HEK293 (cell line): ENCODE results near the gene AGRN.

Source experiments
- KLF1 ChIP-seq: fragments of 450-650 bp; formaldehyde crosslinking; IDR thresholded peaks from 2 replicates; pipeline ENCODE4 v1.5.1; 2016; ENCODE audit warnings: missing biosample characterization, missing genetic modification characterization
- KLF10 ChIP-seq: fragments of 450-650 bp; IDR thresholded peaks from 2 replicates; pipeline ENCODE4 v1.5.1; 2018; ENCODE audit warnings: missing biosample characterization, mild to moderate bottlenecking, missing genetic modification characterization
- KLF8 ChIP-seq: fragments of 450-650 bp; formaldehyde crosslinking; IDR thresholded peaks from 2 replicates; pipeline ENCODE4 v1.5.1; 2016; ENCODE audit warnings: missing biosample characterization, missing genetic modification characterization
- KLF9 ChIP-seq: fragments of 450-650 bp; formaldehyde crosslinking; IDR thresholded peaks from 2 replicates; pipeline ENCODE4 v1.5.1; 2016; ENCODE audit warnings: missing biosample characterization, missing genetic modification characterization, low read depth
- PRDM1 ChIP-seq: fragments of 450-650 bp; formaldehyde crosslinking; IDR thresholded peaks from 2 replicates; pipeline ENCODE4; 2016; ENCODE audit warnings: missing biosample characterization, missing genetic modification characterization
- SCRT1 ChIP-seq: fragments of 450-650 bp; formaldehyde crosslinking; IDR thresholded peaks from 2 replicates; pipeline ENCODE4 v1.5.1; 2016; ENCODE audit warnings: missing biosample characterization, missing genetic modification characterization, borderline replicate concordance
- TCF7L2 ChIP-seq: IDR thresholded peaks from 2 replicates; pipeline ENCODE4 v1.6.1; 2011; ENCODE audit warnings: low read depth, mild to moderate bottlenecking, inconsistent platforms, low read length, moderate library complexity, borderline replicate concordance
- ZFP3 ChIP-seq: fragments of 450-650 bp; formaldehyde crosslinking; IDR thresholded peaks from 2 replicates; pipeline ENCODE4 v1.5.1; 2016; ENCODE audit warnings: low read depth, missing biosample characterization, missing genetic modification characterization
- ZNF114 ChIP-seq: fragments of 450-650 bp; formaldehyde crosslinking; IDR thresholded peaks from 2 replicates; pipeline ENCODE4 v1.5.0; 2017; ENCODE audit warnings: missing biosample characterization, missing genetic modification characterization
- ZNF138 ChIP-seq: fragments of 450-650 bp; formaldehyde crosslinking; IDR thresholded peaks from 2 replicates; pipeline ENCODE4 v1.5.1; 2016; ENCODE audit warnings: missing biosample characterization, missing genetic modification characterization, borderline replicate concordance
- ZNF184 ChIP-seq: fragments of 450-650 bp; IDR thresholded peaks from 2 replicates; pipeline ENCODE4 v1.5.1; 2018; ENCODE audit warnings: missing biosample characterization, mild to moderate bottlenecking, missing genetic modification characterization
- ZNF19 ChIP-seq: fragments of 450-650 bp; formaldehyde crosslinking; IDR thresholded peaks from 2 replicates; pipeline ENCODE4; 2016; ENCODE audit warnings: missing biosample characterization, missing genetic modification characterization, low read depth
- ZNF202 ChIP-seq: fragments of 450-650 bp; formaldehyde crosslinking; IDR thresholded peaks from 2 replicates; pipeline ENCODE4 v1.5.1; 2016; ENCODE audit warnings: missing biosample characterization, missing genetic modification characterization, borderline replicate concordance
- ZNF214 ChIP-seq: fragments of 450-650 bp; formaldehyde crosslinking; IDR thresholded peaks from 2 replicates; pipeline ENCODE4 v1.5.1; 2017; ENCODE audit warnings: missing biosample characterization, mild to moderate bottlenecking, missing genetic modification characterization, borderline replicate concordance
- ZNF266 ChIP-seq: fragments of 450-650 bp; formaldehyde crosslinking; IDR thresholded peaks from 2 replicates; pipeline ENCODE4 v1.5.1; 2016; ENCODE audit warnings: missing biosample characterization, missing genetic modification characterization, low read depth
- ZNF292 ChIP-seq: fragments of 450-650 bp; formaldehyde crosslinking; IDR thresholded peaks from 2 replicates; pipeline ENCODE4 v1.5.1; 2016; ENCODE audit warnings: low read depth, missing biosample characterization, missing genetic modification characterization, borderline replicate concordance
- ZNF416 ChIP-seq: fragments of 450-650 bp; formaldehyde crosslinking; IDR thresholded peaks from 2 replicates; pipeline ENCODE4 v1.5.1; 2016; ENCODE audit warnings: missing biosample characterization, missing genetic modification characterization
- ZNF521 ChIP-seq: fragments of 450-650 bp; formaldehyde crosslinking; IDR thresholded peaks from 2 replicates; pipeline ENCODE4 v1.5.1; 2017; ENCODE audit warnings: missing biosample characterization, mild to moderate bottlenecking, missing genetic modification characterization
- ZNF544 ChIP-seq: fragments of 450-650 bp; formaldehyde crosslinking; IDR thresholded peaks from 2 replicates; pipeline ENCODE4 v1.5.0; 2017; ENCODE audit warnings: missing biosample characterization, missing genetic modification characterization
- ZNF548 ChIP-seq: fragments of 450-650 bp; formaldehyde crosslinking; IDR thresholded peaks from 2 replicates; pipeline ENCODE4 v1.5.1; 2016; ENCODE audit warnings: missing biosample characterization, missing genetic modification characterization
- ZNF580 ChIP-seq: fragments of 450-650 bp; formaldehyde crosslinking; IDR thresholded peaks from 2 replicates; pipeline ENCODE4 v1.5.1; 2016; ENCODE audit warnings: missing biosample characterization, missing genetic modification characterization
- ZNF610 ChIP-seq: fragments of 450-650 bp; formaldehyde crosslinking; IDR thresholded peaks from 2 replicates; pipeline ENCODE4 v1.5.1; 2016; ENCODE audit warnings: missing biosample characterization, missing genetic modification characterization, borderline replicate concordance
- ZNF626 ChIP-seq: fragments of 450-650 bp; sonication (Bioruptor Pico); formaldehyde crosslinking; IDR thresholded peaks from 2 replicates; pipeline ENCODE4 v1.5.1; 2018; ENCODE audit warnings: missing biosample characterization, missing genetic modification characterization, inconsistent platforms
- ZNF629 ChIP-seq: fragments of 450-650 bp; formaldehyde crosslinking; IDR thresholded peaks from 2 replicates; pipeline ENCODE4 v1.5.1; 2017; ENCODE audit warnings: missing biosample characterization, missing genetic modification characterization
- ZNF768 ChIP-seq: fragments of 450-650 bp; formaldehyde crosslinking; IDR thresholded peaks from 2 replicates; pipeline ENCODE4 v1.5.1; 2018; ENCODE audit warnings: missing biosample characterization, mild to moderate bottlenecking, missing genetic modification characterization
- ZNF776 ChIP-seq: fragments of 450-650 bp; formaldehyde crosslinking; IDR thresholded peaks from 2 replicates; pipeline ENCODE4 v1.5.0; 2017; ENCODE audit warnings: missing biosample characterization, missing genetic modification characterization, borderline replicate concordance
- ZNF785 ChIP-seq: fragments of 450-650 bp; formaldehyde crosslinking; IDR thresholded peaks from 2 replicates; pipeline ENCODE4 v1.5.1; 2016; ENCODE audit warnings: missing biosample characterization, missing genetic modification characterization
- TF ChIP-seq, protein P1 (sequence below): fragments of 450-650 bp; formaldehyde crosslinking; IDR thresholded peaks from 2 replicates; pipeline ENCODE4 v1.5.1; 2016; ENCODE audit warnings: missing biosample characterization, missing genetic modification characterization
- TF ChIP-seq, protein P2 (sequence below): fragments of 450-650 bp; formaldehyde crosslinking; IDR thresholded peaks from 2 replicates; pipeline ENCODE4 v1.5.1; 2016; ENCODE audit warnings: missing biosample characterization, missing genetic modification characterization, low read depth
- TF ChIP-seq, protein P3 (sequence below): fragments of 450-650 bp; formaldehyde crosslinking; IDR thresholded peaks from 2 replicates; pipeline ENCODE4 v1.5.1; 2016; ENCODE audit warnings: missing biosample characterization, missing genetic modification characterization, borderline replicate concordance
- TF ChIP-seq, protein P4 (sequence below): fragments of 450-650 bp; formaldehyde crosslinking; IDR thresholded peaks from 2 replicates; pipeline ENCODE4 v1.5.1; 2016; ENCODE audit warnings: missing biosample characterization, missing genetic modification characterization

The AGRN gene

DNA sequence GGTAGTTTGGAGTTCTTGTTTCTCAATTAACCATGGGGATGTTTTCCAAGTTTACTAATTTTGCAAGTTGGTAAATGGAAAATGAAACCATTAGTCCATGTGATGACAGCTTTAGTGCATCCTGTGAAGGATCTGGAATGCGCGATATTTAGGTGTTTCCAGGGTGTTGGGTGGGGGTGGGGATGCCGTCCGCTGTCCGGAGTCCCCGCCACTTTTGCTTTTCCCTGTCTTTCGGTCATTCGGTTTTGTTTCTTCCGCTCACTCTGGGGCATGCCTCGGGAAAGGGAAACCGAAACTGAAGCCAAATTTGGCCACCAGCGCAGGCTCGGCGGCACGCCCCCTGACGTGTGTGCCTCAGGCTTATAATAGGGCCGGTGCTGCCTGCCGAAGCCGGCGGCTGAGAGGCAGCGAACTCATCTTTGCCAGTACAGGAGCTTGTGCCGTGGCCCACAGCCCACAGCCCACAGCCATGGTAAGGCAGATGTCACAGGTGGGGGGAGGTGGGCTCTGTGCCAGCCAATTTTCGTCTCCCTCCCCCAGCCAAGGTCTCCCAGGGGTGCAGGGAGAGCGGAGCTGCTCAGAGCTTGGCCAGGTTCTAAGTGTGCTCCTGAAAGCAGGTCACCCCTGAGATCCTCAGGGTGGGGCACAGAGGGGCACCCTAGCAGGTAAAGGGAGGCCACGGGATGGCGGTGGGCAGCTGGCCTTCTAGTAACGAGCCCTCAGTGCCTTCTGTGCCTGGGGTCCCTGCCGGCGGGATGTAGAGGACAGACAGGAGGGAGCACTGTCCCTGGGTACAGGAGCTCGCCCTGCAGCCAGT lies 6.6 kb upstream of the AGRN start, which contains the start of gene ISG15 (continued):
- TF ChIP-seq, protein P1, sequence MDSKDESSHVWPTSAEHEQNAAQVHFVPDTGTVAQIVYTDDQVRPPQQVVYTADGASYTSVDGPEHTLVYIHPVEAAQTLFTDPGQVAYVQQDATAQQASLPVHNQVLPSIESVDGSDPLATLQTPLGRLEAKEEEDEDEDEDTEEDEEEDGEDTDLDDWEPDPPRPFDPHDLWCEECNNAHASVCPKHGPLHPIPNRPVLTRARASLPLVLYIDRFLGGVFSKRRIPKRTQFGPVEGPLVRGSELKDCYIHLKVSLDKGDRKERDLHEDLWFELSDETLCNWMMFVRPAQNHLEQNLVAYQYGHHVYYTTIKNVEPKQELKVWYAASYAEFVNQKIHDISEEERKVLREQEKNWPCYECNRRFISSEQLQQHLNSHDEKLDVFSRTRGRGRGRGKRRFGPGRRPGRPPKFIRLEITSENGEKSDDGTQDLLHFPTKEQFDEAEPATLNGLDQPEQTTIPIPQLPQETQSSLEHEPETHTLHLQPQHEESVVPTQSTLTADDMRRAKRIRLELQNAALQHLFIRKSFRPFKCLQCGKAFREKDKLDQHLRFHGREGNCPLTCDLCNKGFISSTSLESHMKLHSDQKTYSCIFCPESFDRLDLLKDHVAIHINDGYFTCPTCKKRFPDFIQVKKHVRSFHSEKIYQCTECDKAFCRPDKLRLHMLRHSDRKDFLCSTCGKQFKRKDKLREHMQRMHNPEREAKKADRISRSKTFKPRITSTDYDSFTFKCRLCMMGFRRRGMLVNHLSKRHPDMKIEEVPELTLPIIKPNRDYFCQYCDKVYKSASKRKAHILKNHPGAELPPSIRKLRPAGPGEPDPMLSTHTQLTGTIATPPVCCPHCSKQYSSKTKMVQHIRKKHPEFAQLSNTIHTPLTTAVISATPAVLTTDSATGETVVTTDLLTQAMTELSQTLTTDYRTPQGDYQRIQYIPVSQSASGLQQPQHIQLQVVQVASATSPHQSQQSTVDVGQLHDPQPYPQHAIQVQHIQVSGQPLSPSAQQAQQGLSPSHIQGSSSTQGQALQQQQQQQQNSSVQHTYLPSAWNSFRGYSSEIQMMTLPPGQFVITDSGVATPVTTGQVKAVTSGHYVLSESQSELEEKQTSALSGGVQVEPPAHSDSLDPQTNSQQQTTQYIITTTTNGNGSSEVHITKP: peak; percentile 75
- no peak for TF ChIP-seq ZNF114
- TF ChIP-seq ZNF776 (tag by site-specific recombination): no peak
- peak; percentile 36; the same call in 1 of the 2 replicates for TF ChIP-seq KLF1 (tag by site-specific recombination)
- TF ChIP-seq ZNF768: no peak
- peak; percentile 91 for TF ChIP-seq PRDM1 (tag by site-specific recombination)
- TF ChIP-seq ZNF629 (tag by site-specific recombination): peak; percentile 57; the same call in 1 of the 2 replicates
- TF ChIP-seq ZFP3 (tag by site-specific recombination): no peak
- no peak for TF ChIP-seq ZNF548
- peak; percentile 88 for TF ChIP-seq KLF8 (tag by site-specific recombination)
- no peak for TF ChIP-seq ZNF19 (tag by site-specific recombination)
- TF ChIP-seq KLF9 (tag by site-specific recombination): peak; percentile 91
- no peak for TF ChIP-seq ZNF202 (tag by site-specific recombination)
- TF ChIP-seq ZNF610: no peak
- no peak for TF ChIP-seq TCF7L2
- no peak for TF ChIP-seq ZNF626 (tag by site-specific recombination)
- no peak for TF ChIP-seq ZNF138 (tag by site-specific recombination)
- TF ChIP-seq ZNF184 (tag by site-specific recombination): no peak
- no peak for TF ChIP-seq ZNF580 (tag by site-specific recombination)
- no peak for TF ChIP-seq ZNF785 (tag by site-specific recombination)
- TF ChIP-seq, protein P2, sequence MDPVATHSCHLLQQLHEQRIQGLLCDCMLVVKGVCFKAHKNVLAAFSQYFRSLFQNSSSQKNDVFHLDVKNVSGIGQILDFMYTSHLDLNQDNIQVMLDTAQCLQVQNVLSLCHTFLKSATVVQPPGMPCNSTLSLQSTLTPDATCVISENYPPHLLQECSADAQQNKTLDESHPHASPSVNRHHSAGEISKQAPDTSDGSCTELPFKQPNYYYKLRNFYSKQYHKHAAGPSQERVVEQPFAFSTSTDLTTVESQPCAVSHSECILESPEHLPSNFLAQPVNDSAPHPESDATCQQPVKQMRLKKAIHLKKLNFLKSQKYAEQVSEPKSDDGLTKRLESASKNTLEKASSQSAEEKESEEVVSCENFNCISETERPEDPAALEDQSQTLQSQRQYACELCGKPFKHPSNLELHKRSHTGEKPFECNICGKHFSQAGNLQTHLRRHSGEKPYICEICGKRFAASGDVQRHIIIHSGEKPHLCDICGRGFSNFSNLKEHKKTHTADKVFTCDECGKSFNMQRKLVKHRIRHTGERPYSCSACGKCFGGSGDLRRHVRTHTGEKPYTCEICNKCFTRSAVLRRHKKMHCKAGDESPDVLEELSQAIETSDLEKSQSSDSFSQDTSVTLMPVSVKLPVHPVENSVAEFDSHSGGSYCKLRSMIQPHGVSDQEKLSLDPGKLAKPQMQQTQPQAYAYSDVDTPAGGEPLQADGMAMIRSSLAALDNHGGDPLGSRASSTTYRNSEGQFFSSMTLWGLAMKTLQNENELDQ (tag by site-specific recombination): no peak
- no peak for TF ChIP-seq ZNF521 (tag by site-specific recombination)
- TF ChIP-seq, protein P3, sequence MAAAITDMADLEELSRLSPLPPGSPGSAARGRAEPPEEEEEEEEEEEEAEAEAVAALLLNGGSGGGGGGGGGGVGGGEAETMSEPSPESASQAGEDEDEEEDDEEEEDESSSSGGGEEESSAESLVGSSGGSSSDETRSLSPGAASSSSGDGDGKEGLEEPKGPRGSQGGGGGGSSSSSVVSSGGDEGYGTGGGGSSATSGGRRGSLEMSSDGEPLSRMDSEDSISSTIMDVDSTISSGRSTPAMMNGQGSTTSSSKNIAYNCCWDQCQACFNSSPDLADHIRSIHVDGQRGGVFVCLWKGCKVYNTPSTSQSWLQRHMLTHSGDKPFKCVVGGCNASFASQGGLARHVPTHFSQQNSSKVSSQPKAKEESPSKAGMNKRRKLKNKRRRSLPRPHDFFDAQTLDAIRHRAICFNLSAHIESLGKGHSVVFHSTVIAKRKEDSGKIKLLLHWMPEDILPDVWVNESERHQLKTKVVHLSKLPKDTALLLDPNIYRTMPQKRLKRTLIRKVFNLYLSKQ (tag by site-specific recombination): no peak
- no peak for TF ChIP-seq ZNF416
- TF ChIP-seq ZNF266 (tag by site-specific recombination): no peak
- TF ChIP-seq ZNF544 (tag by site-specific recombination): no peak
- TF ChIP-seq KLF10 (tag by site-specific recombination): peak; percentile 84
- TF ChIP-seq SCRT1 (tag by site-specific recombination): peak; percentile 60; the same call in 1 of the 2 replicates
- TF ChIP-seq ZNF292 (tag by site-specific recombination): no peak
- TF ChIP-seq, protein P4, sequence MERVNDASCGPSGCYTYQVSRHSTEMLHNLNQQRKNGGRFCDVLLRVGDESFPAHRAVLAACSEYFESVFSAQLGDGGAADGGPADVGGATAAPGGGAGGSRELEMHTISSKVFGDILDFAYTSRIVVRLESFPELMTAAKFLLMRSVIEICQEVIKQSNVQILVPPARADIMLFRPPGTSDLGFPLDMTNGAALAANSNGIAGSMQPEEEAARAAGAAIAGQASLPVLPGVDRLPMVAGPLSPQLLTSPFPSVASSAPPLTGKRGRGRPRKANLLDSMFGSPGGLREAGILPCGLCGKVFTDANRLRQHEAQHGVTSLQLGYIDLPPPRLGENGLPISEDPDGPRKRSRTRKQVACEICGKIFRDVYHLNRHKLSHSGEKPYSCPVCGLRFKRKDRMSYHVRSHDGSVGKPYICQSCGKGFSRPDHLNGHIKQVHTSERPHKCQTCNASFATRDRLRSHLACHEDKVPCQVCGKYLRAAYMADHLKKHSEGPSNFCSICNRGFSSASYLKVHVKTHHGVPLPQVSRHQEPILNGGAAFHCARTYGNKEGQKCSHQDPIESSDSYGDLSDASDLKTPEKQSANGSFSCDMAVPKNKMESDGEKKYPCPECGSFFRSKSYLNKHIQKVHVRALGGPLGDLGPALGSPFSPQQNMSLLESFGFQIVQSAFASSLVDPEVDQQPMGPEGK: peak; percentile 70
- no peak for TF ChIP-seq ZNF214 (tag by site-specific recombination)
